Ovary (tissue), 1 donor: ENCODE results near the gene P2RY4.

Experiments
- EP300 ChIP-seq: sonication (generic); formaldehyde crosslinking; IDR thresholded peaks from one replicate; pipeline ENCODE4 v1.6.1; 2017; ENCODE audit warnings: antibody characterized with exemption
- POLR2A ChIP-seq: fragments of 450-650 bp; IDR thresholded peaks from one replicate; pipeline ENCODE4 v1.6.1; 2017; ENCODE audit warnings: antibody characterized with exemption, mild to moderate bottlenecking, moderate library complexity

- no peak for TF ChIP-seq POLR2A
- TF ChIP-seq EP300: no peak
Measured at GRCh38 chrX:70292788-70293187, 32.8 kb upstream of the P2RY4 start.
